D721Med (cell line): ENCODE data around the gene ARHGEF7.

Source experiments
- DNase-seq: peaks from one replicate; pipeline ENCODE4 v3.0.0; 2011; ENCODE audit warnings: low spot score; ENCODE audit not compliant: insufficient read length
- FAIRE-seq: peaks from 2 replicates; lab custom pipeline; 2011; peaks lifted over from hg19 to GRCh38; lab: Jason Lieb, UNC
- CTCF ChIP-seq: IDR thresholded peaks from 2 replicates; pipeline ENCODE4 v1.5.1; 2012; ENCODE audit warnings: mild to moderate bottlenecking, control low read depth; ENCODE audit not compliant: insufficient read depth; ENCODE audit errors: missing control alignments

Gene ARHGEF7

GRCh38 chr13:111132948-111133347 lies 17.8 kb downstream of the ARHGEF7 start:
- TF ChIP-seq CTCF: no peak
- DNase-seq: no peak
- FAIRE-seq: no peak

- DNase-seq: no peak
- TF ChIP-seq CTCF: no peak
- no peak for FAIRE-seq
Measured at GRCh38 chr13:111139452-111139851, 24.3 kb downstream of the ARHGEF7 start.

GRCh38 chr13:111139873-111140561 lies 24.9 kb downstream of the ARHGEF7 start:
- DNase-seq: no peak
- TF ChIP-seq CTCF: no peak
- no peak for FAIRE-seq

- FAIRE-seq: no peak
- TF ChIP-seq CTCF: no peak
- no peak for DNase-seq
Measured at GRCh38 chr13:111140562-111141105, 25.5 kb downstream of the ARHGEF7 start.

GRCh38 chr13:111142472-111142871 lies 27.4 kb downstream of the ARHGEF7 start:
- TF ChIP-seq CTCF: no peak
- no peak for DNase-seq
- no peak for FAIRE-seq

GRCh38 chr13:111143865-111144540 lies 28.9 kb downstream of the ARHGEF7 start:
- FAIRE-seq (no peak), DNase-seq (no peak)
- no peak for TF ChIP-seq CTCF

GRCh38 chr13:111145071-111145470 lies 30.0 kb downstream of the ARHGEF7 start:
- no peak for TF ChIP-seq CTCF
- FAIRE-seq (no peak), DNase-seq (no peak)
